HG02623 (cell line): ENCODE results near the gene PLCL1.
"Not testable (repeated sequence)": the region's sequence is repeated elsewhere in the genome, so short reads cannot be mapped to it uniquely, and the experiment has no call there.

Experiments
- ATAC-seq: cut with Tn5 transposase; IDR thresholded peaks from one replicate; pipeline ENCODE4 v1.9.1; 2021; ENCODE audit warnings: moderate library complexity; ENCODE audit not compliant: unreplicated experiment

PLCL1 gene

DNA sequence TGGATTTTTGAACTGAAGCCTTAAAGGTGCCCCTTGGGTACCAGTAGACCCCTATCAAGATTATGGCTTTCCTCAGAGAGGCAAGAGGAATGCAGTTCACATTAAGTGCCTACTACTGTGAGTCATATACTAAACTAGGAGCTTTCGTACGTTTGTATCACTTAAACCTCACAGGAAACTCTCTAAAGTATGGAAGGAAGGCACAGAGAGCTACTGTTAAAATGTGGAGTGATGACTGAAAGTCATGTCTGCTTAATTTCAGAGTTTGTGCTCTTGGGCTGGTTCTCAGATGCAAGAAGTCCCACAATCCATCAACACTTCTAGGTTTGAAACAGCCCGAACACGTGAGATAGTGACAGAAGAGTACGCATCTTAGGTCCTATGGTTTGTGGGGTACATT, 4.7 kb downstream of the PLCL1 start:
- ATAC-seq: no peak

GRCh38 chr2:197810016-197810415, 5.6 kb downstream of the PLCL1 start:
- no peak for ATAC-seq

GRCh38 chr2:197810491-197810890, 6.1 kb downstream of the PLCL1 start:
- ATAC-seq: no peak

- no peak for ATAC-seq
These were observed 8.8 kb downstream of the PLCL1 start for GRCh38 chr2:197813093-197813787.

DNA sequence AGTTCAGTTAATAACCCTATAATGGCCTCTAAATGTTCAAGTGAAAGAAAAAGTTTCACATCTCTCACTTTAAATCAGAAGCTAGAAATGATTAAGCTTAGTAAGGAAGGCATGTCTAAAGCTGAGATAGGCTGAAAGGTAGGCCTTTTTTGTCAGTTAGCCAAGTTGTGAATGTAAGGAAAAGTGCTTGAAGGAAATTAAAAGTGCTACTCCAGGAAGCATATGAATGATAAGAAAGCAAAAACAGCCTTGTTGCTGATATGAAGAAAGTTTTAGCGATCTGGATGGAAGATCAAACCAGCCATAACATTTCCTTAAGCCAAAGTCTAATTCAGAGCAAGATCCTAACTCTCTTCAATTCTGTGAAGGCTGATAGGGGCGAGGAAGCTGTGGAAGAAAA, 10.1 kb downstream of the PLCL1 start:
- ATAC-seq: no peak

DNA sequence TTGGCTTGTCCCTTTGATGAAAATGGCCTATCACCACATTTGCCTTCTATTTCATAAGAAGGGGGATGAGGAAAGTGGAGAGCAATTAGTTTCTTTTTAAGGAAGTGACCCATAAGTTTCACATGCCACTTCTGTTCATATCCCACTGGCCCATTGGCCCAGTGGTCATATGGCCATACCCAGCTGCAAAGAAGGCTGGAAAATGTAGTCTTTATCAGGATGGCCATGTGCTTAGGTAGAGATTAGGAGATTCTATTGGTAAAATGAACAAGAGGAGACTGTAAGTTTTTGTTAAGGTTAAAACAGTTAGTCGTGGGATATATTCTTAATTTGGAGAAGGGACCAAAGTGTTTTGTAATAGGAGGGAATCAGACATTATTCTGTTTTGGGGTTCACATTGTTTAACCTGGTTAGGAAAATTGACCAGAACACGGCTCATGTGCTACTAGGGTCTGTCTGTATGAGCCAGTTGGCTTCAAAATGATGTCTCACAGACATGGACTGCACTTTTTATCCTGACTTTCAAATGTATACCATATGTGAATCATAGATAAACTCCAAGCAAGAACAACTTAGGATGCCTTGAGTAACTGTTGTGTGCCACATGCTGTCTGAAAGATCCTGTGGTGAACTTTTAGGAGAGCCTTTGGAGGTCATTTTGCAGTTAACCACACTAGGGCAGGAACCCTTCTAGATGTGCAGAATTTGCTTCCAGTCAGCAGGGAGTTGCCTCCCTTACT, 17.3 kb downstream of the PLCL1 start:
- ATAC-seq: no peak

DNA sequence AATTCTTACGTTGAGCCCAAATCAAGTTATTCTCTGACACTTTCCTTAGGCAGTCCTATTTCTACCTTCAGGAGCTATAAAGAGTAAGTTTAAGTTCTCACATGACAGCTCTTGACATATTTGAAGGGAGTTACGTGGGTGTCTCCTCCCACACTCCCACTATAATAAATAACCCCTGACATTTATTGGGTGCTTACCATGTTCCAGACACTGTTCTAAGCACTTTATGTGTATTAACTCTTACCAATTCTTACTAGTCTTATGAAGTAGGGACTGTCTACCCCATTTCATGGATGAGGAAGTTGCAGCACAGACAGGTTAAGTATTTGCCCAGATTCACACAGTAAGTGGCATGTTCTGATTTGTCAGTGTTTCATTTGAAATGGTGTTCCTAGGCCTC, 17.9 kb downstream of the PLCL1 start:
- ATAC-seq: no peak

GRCh38 chr2:197827618-197828017, 23.2 kb downstream of the PLCL1 start:
- no peak for ATAC-seq

DNA sequence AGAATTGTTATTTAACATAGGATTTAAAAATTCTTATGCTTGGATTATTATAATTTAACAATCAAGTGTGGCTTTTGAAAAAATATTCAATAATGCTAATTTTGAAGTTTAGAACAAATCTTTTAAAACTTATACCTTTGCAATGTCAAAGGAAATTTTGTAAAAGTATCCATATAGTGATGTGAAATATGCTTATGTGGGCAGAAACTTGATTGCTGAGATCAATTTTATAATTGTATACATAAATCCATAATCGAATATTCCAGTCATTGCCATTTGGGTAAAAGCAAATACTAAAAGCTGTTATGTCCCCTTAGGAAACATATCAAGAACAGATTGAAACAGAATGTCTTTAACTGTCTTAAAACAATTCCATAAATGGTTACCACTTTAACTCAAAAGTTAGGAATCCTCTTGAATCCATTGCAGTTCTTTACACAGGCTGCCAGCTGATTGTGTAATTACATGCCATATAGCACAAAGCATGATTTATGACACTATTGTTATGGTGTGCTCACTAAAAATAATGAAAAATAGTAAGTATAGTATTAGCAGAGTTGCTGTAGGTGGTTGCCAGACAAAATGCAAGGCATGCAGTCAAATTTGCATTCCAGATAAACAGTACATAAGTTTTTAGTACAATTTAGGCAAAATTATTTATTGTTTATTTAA, 24.2 kb downstream of the PLCL1 start:
- ATAC-seq: no peak

DNA sequence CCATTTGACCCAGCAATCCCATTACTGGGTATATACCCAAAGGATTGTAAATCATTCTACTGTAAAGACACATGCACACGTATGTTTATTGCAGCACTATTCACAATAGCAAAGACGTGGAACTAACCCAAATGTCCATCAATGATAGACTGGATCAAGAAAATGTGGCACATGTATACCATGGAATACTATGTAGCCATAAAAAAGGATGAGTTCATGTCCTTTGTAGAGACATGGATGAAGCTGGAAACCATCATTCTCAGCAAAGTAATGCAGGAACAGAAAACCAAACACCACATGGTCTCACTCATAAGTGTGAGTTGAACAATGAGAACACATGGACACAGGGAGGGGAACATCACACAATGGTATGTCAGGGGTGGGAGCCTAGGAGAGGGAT, 30.4 kb downstream of the PLCL1 start:
- ATAC-seq: not testable (repeated sequence)

GRCh38 chr2:197835293-197835692, 30.9 kb downstream of the PLCL1 start:
- no peak for ATAC-seq

DNA sequence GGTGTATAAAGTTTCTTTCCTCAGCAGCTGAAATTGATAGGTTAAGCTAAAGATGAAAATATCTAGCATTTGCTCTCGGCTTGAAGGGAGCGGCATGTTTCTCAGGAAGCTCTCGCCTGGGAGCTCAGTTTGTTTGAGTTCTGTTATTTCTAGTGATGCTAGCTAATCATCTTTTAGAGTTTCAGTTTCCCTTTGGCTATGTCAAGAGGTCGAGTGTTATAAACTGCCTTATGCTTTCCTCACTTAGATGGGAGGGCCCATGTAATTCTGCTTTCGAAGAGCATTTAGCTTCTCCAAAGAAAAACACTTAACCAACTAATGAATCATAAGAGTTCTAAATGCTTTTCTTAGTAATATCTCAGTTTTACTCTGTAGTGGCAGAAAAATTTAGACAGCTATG, 33.6 kb downstream of the PLCL1 start:
- peak; percentile 98 for ATAC-seq

- ATAC-seq: no peak
These were observed 34.2 kb downstream of the PLCL1 start for GRCh38 chr2:197838579-197838978.

- no peak for ATAC-seq
These were observed 34.9 kb downstream of the PLCL1 start for GRCh38 chr2:197839327-197839726.

DNA sequence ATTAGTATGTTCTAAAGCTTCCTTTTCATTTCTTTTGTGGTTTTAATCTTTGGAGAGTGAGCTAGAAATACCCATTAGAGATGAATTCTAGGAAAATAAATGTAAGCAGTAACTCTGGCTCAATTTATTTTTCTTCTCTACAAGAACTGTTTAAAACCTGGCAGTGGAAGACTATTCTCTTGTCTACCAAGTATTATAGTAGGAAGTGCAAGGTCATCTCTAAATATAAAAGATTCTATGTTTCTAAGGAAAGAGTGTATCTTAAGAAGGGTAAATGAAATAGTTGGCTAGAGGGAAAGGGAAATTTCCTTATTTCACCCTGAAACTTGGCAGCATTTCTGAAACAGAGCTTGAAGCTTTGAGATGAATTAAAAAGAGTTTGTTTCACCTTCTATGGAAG, 35.5 kb downstream of the PLCL1 start:
- ATAC-seq: no peak

DNA sequence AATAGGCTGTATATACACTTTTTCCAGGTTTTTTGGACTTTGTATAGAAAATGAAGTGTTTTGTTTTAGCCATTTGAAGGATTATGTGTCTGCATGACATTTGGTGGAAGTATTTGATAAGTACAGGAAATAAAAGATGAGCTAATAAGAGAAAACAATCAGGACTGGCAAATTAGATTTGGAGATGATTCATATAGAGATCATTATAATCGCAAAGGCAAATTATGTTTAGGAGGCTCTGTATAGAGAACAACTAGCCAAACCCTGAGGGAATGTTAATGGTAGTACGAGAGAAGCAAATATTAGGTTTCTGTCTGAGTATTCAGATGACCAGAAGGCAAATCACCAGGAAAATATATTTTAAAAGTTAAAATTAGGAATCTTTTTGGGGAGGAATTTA, 41.7 kb downstream of the PLCL1 start:
- no peak for ATAC-seq

- ATAC-seq: no peak
These were observed 42.4 kb downstream of the PLCL1 start for GRCh38 chr2:197846777-197847176.

GRCh38 chr2:197847651-197848401, 43.4 kb downstream of the PLCL1 start:
- no peak for ATAC-seq

GRCh38 chr2:197848602-197849001, 44.2 kb downstream of the PLCL1 start:
- ATAC-seq: no peak

GRCh38 chr2:197850882-197851450, 46.6 kb downstream of the PLCL1 start:
- ATAC-seq: no peak

DNA sequence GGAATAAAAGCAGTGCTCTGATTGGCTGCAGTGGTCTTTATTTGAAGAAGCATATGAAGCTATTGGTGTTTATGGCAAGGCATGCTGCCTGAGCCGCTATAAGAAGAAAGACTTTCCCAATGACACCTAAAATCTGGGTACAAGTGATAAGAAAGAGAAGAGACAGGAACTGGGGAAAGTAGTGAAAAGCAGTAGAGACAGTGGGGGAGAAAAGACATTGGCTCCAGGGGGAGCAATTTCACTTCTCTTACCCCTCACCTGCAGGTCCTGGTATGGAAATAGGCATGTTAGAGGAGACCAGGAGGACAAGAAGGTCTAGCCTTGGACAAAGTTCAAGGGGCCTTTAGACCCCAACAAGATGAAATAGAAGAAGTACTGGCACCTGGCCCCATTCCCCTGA, 47.1 kb downstream of the PLCL1 start:
- ATAC-seq: no peak
